SH-SY5Y (cell line): Measurements from ENCODE around the gene TBC1D22A.

Experiments used
- GATA2 ChIP-seq: IDR thresholded peaks from 2 replicates; pipeline ENCODE4 v1.6.1; 2011; ENCODE audit warnings: mild to moderate bottlenecking, low read depth, low read length
- GATA3 ChIP-seq: IDR thresholded peaks from 2 replicates; pipeline ENCODE4 v1.6.1; 2011; ENCODE audit warnings: low read depth, mild to moderate bottlenecking, low read length, moderate library complexity

- TF ChIP-seq GATA2: no peak
- no peak for TF ChIP-seq GATA3
These were observed 107.5 kb downstream of the TBC1D22A start for GRCh38 chr22:46869831-46870441.
